ENCODE results near the gene THSD7B.

DNA sequence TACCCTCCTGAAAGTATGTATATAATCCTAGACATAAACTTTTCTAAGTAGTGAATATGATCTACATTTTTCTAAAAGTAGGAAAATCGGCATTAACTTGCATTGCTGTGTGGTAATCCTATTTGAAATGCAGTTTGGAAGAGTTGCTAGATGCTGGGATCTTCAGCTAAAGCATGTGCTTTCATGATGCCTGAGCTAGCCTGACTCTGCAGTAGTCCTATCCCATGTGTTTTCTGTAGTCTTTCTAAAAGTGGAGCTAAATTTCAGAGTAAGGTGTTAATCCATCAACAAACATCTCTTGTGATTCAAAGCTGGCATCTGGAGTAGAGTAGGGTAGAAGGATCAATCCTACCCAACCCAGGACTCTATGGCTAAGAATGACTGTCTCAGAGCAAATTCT is 229.4 kb downstream of the THSD7B start:
- TF ChIP-seq, protein P1, sequence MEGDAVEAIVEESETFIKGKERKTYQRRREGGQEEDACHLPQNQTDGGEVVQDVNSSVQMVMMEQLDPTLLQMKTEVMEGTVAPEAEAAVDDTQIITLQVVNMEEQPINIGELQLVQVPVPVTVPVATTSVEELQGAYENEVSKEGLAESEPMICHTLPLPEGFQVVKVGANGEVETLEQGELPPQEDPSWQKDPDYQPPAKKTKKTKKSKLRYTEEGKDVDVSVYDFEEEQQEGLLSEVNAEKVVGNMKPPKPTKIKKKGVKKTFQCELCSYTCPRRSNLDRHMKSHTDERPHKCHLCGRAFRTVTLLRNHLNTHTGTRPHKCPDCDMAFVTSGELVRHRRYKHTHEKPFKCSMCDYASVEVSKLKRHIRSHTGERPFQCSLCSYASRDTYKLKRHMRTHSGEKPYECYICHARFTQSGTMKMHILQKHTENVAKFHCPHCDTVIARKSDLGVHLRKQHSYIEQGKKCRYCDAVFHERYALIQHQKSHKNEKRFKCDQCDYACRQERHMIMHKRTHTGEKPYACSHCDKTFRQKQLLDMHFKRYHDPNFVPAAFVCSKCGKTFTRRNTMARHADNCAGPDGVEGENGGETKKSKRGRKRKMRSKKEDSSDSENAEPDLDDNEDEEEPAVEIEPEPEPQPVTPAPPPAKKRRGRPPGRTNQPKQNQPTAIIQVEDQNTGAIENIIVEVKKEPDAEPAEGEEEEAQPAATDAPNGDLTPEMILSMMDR (IDR thresholded peaks at IDR 0.05), result no peak
- no peak for TF ChIP-seq POLR2A (IDR thresholded peaks at IDR 0.05)
- TF ChIP-seq EP300 (IDR thresholded peaks at IDR 0.05), result no peak
- no peak for TF ChIP-seq POLR2AphosphoS5 (IDR thresholded peaks at IDR 0.05)
